Caco-2 (cell line): Measurements from ENCODE around the gene RIBC2. TPM values are rescaled to one million over a fixed set of nuclear protein-coding genes. Genes with fewer than 3 reads are reported as not detected.

Source experiments
- BruUV-seq: library from RNA; stranded (reverse); fragments of 400-500 nt; replicated peaks from 2 replicates; lab custom pipeline; 2021; lab: Mats Ljungman, UMichigan
- CTCF ChIA-PET: fragments of 300-600 bp; sonication (Branson Sonifier 250); formaldehyde crosslinking; loops from one replicate; lab custom pipeline; 2022; ENCODE audit warnings: antibody characterized with exemption; lab: Charles Lee
- POLR2A ChIA-PET: fragments of 300-600 bp; sonication (Branson Sonifier 250); formaldehyde crosslinking; loops from one replicate; lab custom pipeline; 2022; ENCODE audit warnings: antibody characterized with exemption; lab: Charles Lee
- DNase-seq, 2 experiments: peaks; one replicate each; pipeline versions ENCODE4 v3.0.0 to v3.0.0-alpha.2; 2020 to 2022
- H3K27me3 ChIP-seq: replicated peaks from 2 replicates; pipeline ENCODE4 v1.6.0; 2011; ENCODE audit warnings: low read length; ENCODE audit not compliant: control insufficient read depth, insufficient read depth
- H3K36me3 ChIP-seq: 2 replicates; pipeline ENCODE4 v1.5.1; 2011; ENCODE audit warnings: low read length; ENCODE audit not compliant: control insufficient read depth, insufficient read depth
- H3K4me1 ChIP-seq: fragments of 250-450 bp; sonication (Bioruptor Pico); 2 replicates; pipeline ENCODE4 v1.5.1; 2020; ENCODE audit warnings: mild to moderate bottlenecking
- H3K4me3 ChIP-seq: 2 replicates; pipeline ENCODE4 v1.5.1; 2011; ENCODE audit warnings: low read depth, mild to moderate bottlenecking, control low read depth, low read length
- H3K9me3 ChIP-seq: fragments of 250-450 bp; sonication (Bioruptor Pico); 2 replicates; pipeline ENCODE4 v1.5.1; 2020; ENCODE audit warnings: mild to moderate bottlenecking, moderate library complexity
- H3K27ac Mint-ChIP-seq: one replicate; pipeline ENCODE4 v1.8.0; 2022; ENCODE audit warnings: mixed read lengths; ENCODE audit not compliant: unreplicated experiment
- H3K27me3 Mint-ChIP-seq: one replicate; pipeline ENCODE4 v1.8.0; 2022; ENCODE audit warnings: mixed read lengths; ENCODE audit not compliant: insufficient read depth, unreplicated experiment
- H3K36me3 Mint-ChIP-seq: one replicate; pipeline ENCODE4 v1.8.0; 2022; ENCODE audit warnings: mild to moderate bottlenecking, mixed read lengths; ENCODE audit not compliant: insufficient read depth, unreplicated experiment
- H3K4me1 Mint-ChIP-seq: one replicate; pipeline ENCODE4 v1.8.0; 2022; ENCODE audit warnings: low read depth, mixed read lengths; ENCODE audit not compliant: unreplicated experiment
- H3K4me3 Mint-ChIP-seq: one replicate; pipeline ENCODE4 v1.8.0; 2022; ENCODE audit warnings: mild to moderate bottlenecking, moderate library complexity, mixed read lengths; ENCODE audit not compliant: unreplicated experiment
- H3K9me3 Mint-ChIP-seq: one replicate; pipeline ENCODE4 v1.8.0; 2022; ENCODE audit warnings: mixed read lengths; ENCODE audit not compliant: unreplicated experiment
- CTCF ChIP-seq, 2 experiments: fragments of 200-600 bp in 1 of 2; IDR thresholded peaks; 1 replicate in 1 of 2; 2 replicates in 1 of 2; pipeline versions ENCODE4 v1.5.1 to v1.8.0; 2011 to 2022; ENCODE audit warnings: antibody characterized with exemption in 1 of 2, control low read depth in 1 of 2, inconsistent platforms in 1 of 2, low read depth in 1 of 2, low read length in 1 of 2, mild to moderate bottlenecking in 1 of 2, moderate library complexity in 1 of 2; ENCODE audit not compliant: insufficient read depth in 1 of 2, severe bottlenecking in 1 of 2, unreplicated experiment in 1 of 2
- intact Hi-C: fragments of 100-400 bp; cut with micrococcal nuclease; formaldehyde crosslinking; loops from one replicate; pipeline ENCODE4 v1.10.0; 2022; ENCODE audit not compliant: unreplicated experiment
- total RNA-seq: library from RNA; stranded (reverse); gene quantifications from 2 replicates; pipeline ENCODE4 v1.2.3, GENCODE V29; 2022

RIBC2 gene
- total RNA-seq, 1 experiment from 2014 or later: 14.1 TPM

DNA sequence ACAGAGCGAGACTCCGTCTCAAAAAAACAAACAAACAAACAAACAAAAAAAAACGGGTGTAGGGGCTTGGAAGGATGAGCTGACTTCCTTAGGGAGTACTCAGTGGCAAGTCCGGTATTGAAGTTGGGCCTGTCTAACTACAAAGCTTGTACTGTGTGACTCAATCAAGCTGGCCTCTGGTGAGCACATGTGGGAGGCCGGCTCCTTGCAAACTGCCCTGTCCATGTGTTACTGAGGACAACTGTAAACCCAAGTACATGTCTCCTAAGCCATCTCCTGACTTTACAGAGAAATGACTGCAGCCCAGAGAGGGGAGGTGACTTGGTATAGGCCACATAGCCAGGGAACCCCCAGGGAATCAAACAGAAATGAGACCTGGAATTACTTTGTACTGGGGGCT lies 11.6 kb downstream of the RIBC2 start:
- H3K4me3 Mint-ChIP-seq: no peak overlapping the region
- H3K4me1 Mint-ChIP-seq: peaks cover 14% of the 10 kb centered on the region
- no peak overlapping the region for H3K27ac Mint-ChIP-seq
- Histone ChIP-seq H3K9me3 (no peaks in the 10 kb centered on the region), H3K4me1 (no peaks in the 10 kb centered on the region), H3K4me3 (no peak overlapping the region), H3K27me3 (no peaks in the 10 kb centered on the region), H3K36me3 (peaks cover 1% of the 10 kb centered on the region; the same call in 1 of the 2 replicates)
- no peak for TF ChIP-seq CTCF (IDR thresholded peaks at IDR 0.05; ENCODE audit: insufficient read depth in 1 of 2, low read depth in 1 of 2, low read length in 1 of 2, severe bottlenecking in 1 of 2, unreplicated experiment in 1 of 2)
- peaks cover 10% of the 10 kb centered on the region for H3K9me3 Mint-ChIP-seq
- ChIA-PET POLR2A (no interaction called here), CTCF (no interaction called here)
- DNase-seq: no peak
- H3K27me3 Mint-ChIP-seq: no peaks in the 10 kb centered on the region
- H3K36me3 Mint-ChIP-seq: peaks cover 27% of the 10 kb centered on the region
- no TSS peak for BruUV-seq
- intact Hi-C loops: no loop called here

GRCh38 chr22:45425531-45426265 lies 12.2 kb downstream of the RIBC2 start:
- DNase-seq: no peak
- no peak overlapping the region for H3K4me3 ChIP-seq
- H3K36me3 Mint-ChIP-seq: peaks cover 28% of the 10 kb centered on the region
- H3K9me3 Mint-ChIP-seq: peaks cover 10% of the 10 kb centered on the region
- H3K36me3 ChIP-seq: peaks cover 1% of the 10 kb centered on the region; the same call in 1 of the 2 replicates
- peaks cover 14% of the 10 kb centered on the region for H3K4me1 Mint-ChIP-seq
- no peaks in the 10 kb centered on the region for H3K27me3 ChIP-seq
- no TSS peak for BruUV-seq
- H3K4me1 ChIP-seq: no peaks in the 10 kb centered on the region
- TF ChIP-seq CTCF (IDR thresholded peaks at IDR 0.05; ENCODE audit: insufficient read depth in 1 of 2, low read depth in 1 of 2, low read length in 1 of 2, severe bottlenecking in 1 of 2, unreplicated experiment in 1 of 2): no peak
- CTCF ChIA-PET: no interaction called here
- intact Hi-C loops: no loop called here
- no peak overlapping the region for H3K27ac Mint-ChIP-seq
- no peaks in the 10 kb centered on the region for H3K27me3 Mint-ChIP-seq
- H3K9me3 ChIP-seq: no peaks in the 10 kb centered on the region
- POLR2A ChIA-PET: no interaction called here
- no peak overlapping the region for H3K4me3 Mint-ChIP-seq

GRCh38 chr22:45426387-45426786 lies 12.9 kb downstream of the RIBC2 start:
- no TSS peak for BruUV-seq
- POLR2A ChIA-PET: no interaction called here
- Histone ChIP-seq H3K9me3 (no peaks in the 10 kb centered on the region), H3K4me3 (no peak overlapping the region), H3K4me1 (no peaks in the 10 kb centered on the region), H3K36me3 (peaks cover 1% of the 10 kb centered on the region; the same call in 1 of the 2 replicates), H3K27me3 (no peaks in the 10 kb centered on the region)
- Mint-ChIP-seq H3K36me3 (peaks cover 29% of the 10 kb centered on the region), H3K9me3 (peaks cover 10% of the 10 kb centered on the region), H3K4me3 (no peak overlapping the region), H3K27ac (no peak overlapping the region), H3K27me3 (no peaks in the 10 kb centered on the region), H3K4me1 (peaks cover 14% of the 10 kb centered on the region)
- CTCF ChIA-PET: no interaction called here
- DNase-seq: no peak
- intact Hi-C loops: no loop called here
- TF ChIP-seq CTCF (IDR thresholded peaks at IDR 0.05; ENCODE audit: insufficient read depth in 1 of 2, low read depth in 1 of 2, low read length in 1 of 2, severe bottlenecking in 1 of 2, unreplicated experiment in 1 of 2): no peak
